Stimulated activated CD8-positive, alpha-beta memory T cell treated with anti-CD3 and anti-CD28 coated beads, Interleukin-15, amount 100 ng/mL, for 1 hour (primary cell): Measurements from ENCODE around the gene CCNL2.
A peak's percentile ranks its signal among the peaks of the same experiment; 100 is the strongest.
"Not testable (repeated sequence)": the region's sequence is repeated elsewhere in the genome, so short reads cannot be mapped to it uniquely, and the experiment has no call there.

Experiments
- DNase-seq: peaks from one replicate; pipeline ENCODE4 v3.0.0-alpha.2; 2020; ENCODE audit warnings: low read depth

CCNL2 gene

GRCh38 chr1:1419813-1420653 lies 20.9 kb upstream of the CCNL2 start:
- no peak for DNase-seq

DNA sequence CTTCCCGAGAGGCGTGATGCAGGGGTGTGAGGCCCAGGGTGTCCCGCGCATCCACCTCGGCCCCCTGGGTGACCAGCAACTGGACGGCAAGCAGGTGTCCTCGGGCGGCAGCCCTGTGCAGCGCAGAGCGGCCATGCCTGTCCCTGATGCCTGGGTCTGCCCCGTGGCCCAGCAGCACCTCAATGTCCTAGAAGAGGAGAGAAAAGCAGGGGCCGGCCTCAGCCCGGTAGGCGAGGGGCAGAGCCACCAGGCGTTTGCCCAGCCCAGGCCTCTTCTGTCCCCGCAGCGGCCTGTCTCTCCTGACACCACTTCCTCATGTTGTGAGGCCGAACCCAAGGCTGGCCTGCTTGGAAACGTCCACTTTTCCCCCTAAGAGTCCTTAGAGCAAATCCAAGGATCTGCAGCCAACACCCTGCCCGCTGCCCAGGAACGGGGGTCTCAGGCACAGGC lies 20.3 kb upstream of the CCNL2 start:
- no peak for DNase-seq

DNA sequence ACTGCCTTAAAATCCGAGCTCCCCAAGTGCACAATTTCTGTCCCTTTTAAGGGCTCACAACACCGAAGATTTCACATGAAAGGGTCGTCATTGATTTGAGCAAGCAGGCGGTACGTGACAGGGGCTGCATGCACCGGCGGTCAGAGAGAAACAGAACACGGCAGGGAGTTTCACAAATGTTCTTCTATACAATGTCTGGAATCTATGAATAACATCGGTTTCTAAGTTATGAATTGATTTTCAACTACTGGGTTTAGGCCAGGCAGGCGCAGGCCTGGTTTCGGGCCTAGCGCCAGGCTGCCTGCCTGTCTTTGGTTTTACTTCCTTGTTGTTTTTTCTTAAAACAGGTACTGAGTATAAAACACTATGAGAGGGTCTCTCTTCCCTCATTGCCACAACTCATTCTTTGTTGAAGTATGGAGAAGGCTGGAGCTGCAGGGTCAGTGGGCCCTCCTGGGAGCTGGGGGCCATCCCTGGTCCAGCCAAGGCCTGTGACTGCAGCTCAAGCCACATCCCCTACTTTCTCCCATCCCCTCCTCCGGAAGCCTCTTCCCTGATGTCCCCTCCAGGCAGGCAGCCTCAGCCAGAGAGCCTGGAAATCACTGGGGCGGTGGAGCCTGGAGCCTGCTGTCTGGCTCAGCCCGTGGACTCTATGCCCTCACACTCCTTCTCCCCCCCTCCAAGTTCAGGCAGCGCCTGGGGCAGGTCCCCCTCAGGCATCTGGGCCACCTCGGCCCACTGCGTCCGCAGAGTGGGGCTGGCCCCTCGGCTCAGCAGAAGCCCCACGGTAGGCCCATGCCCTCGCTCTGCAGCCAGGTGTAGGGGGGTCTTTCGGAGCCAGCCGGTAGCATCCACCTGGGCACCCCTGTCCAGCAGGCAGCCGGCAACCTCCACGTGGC lies 19.6 kb upstream of the CCNL2 start:
- DNase-seq = no peak

DNA sequence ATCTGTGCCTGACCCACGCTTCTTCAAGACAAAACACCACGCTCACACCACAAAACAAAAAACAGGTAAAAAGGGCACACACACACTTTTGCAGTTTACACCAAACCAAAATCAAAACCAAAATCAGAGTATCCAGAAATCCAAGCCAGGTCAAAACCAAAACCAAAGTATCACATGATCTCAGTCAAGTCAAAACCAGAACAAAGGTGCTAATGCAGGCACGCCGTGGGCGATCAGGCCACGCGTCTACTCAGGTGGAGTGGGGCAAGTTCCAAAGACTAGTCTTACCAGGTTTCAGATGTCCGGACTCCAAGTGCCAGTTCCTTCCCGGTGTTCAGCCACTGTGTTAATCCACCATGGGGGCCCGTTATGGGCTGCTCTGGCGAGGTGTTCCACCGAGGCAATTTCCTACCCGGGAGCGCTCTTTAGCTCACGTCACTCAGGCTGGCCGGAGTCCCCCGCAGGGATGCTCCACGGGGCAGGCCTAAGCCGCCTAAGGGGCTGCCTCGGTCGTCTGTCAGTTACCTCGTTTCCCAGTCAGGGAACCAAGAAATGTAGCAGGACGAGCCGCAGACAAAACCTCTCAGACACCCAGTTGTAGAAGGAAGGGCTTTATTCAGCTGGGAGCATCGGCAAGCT lies 18.8 kb upstream of the CCNL2 start:
- DNase-seq = not testable (repeated sequence)

- not testable (repeated sequence) for DNase-seq
These were observed 18.3 kb upstream of the CCNL2 start for GRCh38 chr1:1417396-1417795.

GRCh38 chr1:1415751-1416150 lies 16.6 kb upstream of the CCNL2 start:
- DNase-seq = no peak

DNA sequence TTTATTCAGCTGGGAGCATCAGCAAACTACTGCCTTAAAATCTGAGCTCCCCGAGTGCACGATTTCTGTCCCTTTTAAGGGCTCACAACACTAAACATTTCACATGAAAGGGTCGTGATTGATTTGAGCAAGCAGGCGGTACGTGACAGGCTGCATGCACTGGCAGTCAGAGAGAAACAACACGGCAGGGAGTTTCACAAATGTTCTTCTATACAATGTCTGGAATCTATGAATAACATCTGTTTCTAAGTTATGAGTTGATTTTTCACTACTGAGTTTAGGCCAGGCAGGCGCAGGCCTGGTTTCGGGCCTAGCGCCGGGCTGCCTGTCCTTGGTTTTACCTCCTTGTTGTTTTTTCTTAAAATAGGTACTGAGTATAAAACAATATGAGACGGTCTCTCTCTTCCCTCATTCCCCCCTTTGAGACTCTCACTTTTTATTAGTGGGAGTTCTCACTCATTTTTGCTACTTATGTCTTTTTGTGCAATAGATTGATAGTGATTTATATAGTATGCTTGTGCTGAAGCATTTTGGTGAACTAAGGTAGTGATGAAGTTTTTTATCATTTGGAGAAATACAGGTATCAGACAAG lies 13.3 kb upstream of the CCNL2 start:
- DNase-seq = not testable (repeated sequence)

DNA sequence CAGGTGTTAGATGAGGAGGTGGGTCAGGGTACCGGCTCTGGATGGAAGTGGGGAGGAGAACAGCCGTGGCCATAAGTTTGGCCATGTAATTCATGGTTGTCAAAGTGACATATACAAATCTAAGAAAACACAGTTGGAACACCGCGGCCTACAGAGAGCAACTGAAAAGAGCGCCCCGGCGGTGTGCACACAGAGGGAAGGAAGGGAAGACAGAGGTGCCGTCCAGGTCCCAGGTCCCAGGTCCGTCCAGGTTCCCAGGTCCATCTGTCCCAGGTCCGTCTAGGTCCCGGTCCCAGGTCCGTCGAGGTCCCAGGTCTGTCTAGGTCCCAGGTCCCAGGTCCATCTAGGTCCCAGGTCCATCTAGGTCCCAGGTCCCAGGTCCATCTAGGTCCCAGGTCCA lies 12.5 kb upstream of the CCNL2 start:
- no peak for DNase-seq

DNA sequence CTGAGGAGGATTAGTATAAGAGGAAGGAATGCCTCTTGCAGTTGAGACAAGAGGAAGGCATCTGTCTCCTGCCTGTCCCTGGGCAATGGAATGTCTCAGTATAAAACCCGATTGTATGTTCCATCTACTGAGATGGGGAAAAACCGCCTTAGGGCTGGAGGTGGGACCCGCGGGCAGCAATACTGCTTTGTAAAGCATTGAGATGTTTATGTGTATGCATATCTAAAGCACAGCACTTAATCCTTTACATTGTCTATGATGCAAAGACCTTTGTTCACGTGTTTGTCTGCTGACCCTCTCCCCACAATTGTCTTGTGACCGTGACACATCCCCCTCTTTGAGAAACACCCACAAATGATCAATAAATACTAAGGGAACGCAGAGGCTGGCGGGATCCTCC lies 11.1 kb upstream of the CCNL2 start:
- DNase-seq = not testable (repeated sequence)

- DNase-seq = no peak
These were observed 8.6 kb upstream of the CCNL2 start for GRCh38 chr1:1407636-1408318.

DNA sequence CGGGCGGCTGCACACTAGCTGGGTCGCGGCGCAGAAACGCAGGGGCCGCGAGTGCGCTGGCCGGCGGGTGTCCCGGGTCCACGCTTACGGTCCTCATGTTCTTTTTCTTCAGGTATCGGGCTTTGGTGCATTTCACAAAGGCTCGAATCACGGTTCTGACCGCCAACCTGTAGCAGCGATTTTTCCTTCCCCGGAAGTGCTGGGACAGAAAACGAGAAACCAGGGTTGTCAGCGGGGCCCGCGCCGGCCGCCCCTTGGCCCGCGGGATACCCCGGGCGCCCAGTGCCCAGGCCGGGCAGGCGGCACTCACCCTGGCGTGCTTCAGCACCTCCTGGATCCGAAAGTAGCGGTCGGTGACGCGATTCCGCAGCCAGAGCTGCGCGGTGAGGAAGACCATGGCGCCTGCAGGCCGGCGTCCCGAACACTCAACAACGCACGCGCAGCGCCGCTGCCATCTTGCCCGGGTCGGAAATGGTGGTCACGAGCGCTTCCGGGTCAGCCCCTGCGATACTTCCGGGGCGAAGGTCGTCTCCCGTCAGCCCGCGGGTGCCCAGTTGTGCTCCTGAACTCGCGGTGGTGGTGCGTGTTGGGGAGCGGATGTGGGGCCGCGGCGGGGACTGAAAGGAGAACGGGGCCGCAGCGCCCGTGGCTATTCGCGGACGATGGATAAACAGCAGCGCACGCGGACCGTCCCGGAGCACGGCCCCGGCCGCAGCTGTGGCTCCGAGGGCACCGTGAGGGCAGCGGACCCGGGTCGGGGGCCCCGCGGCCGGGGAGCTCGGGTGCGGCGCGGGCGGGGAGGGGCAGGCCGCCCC lies 7.9 kb upstream of the CCNL2 start, which contains the start of gene MRPL20:
MRPL20 (minus strand) TSS at position 473 of the 815 bp plus-strand sequence; CDS start at position 397, 76 bp downstream.
- DNase-seq = peak; percentile 89

GRCh38 chr1:1406101-1406820 lies 7.1 kb upstream of the CCNL2 start:
- no peak for DNase-seq

DNA sequence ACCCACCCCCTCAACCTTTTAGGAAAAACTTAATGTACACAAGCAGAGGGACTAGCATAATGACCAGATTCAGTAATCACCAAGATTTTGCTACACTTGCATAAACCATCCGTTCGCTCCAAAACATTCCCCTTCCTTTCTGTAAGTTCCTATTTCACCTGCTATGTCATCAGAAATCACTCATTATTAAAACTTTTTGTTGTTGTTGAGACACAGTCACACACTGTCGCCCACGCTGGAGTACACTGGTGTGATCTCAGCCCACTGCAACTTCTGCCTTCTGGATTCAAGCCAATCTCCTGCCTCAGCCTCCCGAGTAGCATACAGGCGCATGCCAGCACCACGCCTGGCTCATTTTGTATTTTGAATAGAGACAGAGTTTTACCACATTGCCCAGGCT lies 4.5 kb upstream of the CCNL2 start:
- DNase-seq = no peak

- not testable (repeated sequence) for DNase-seq
These were observed 3.8 kb upstream of the CCNL2 start for GRCh38 chr1:1402901-1403392.

DNA sequence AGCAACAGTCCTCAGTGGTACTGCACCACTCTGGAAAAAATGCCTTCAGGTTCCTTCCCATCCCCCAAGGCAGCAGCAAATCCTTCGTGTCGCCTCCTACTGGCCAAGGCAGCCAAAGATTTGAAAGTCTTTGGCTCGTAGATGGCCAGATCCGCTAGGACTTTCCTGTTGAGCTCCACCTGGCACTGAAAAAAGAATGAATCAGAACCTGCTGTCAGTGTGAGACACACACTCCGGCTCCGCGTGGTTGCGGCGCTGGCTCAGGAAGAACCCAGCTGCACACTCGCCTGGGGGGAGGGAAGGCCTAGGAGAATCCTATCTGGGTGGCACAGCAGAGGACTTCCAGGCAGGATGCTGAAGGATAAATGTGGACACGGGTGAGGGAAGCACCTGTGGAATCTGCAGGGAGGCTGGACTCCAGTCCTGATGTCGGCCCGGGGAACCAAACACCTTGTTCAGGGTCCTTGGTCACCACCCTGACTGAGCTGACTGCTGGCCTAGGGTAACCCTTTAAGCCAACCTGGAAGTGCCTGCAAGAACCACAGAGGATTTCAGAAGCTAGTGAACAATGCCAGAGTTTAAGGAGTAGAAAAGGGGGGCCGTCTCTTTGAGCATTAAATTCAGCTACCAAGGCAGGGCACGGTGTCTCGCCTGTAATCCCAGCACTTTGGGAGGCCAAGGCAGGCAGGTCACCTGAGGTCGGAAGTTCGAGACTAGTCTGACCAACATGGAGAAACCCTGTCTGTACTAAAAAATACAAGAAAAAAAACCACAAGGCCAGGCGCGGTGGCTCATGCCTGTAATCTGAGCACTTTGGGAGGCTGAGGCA lies 3.2 kb upstream of the CCNL2 start:
- DNase-seq = no peak

DNA sequence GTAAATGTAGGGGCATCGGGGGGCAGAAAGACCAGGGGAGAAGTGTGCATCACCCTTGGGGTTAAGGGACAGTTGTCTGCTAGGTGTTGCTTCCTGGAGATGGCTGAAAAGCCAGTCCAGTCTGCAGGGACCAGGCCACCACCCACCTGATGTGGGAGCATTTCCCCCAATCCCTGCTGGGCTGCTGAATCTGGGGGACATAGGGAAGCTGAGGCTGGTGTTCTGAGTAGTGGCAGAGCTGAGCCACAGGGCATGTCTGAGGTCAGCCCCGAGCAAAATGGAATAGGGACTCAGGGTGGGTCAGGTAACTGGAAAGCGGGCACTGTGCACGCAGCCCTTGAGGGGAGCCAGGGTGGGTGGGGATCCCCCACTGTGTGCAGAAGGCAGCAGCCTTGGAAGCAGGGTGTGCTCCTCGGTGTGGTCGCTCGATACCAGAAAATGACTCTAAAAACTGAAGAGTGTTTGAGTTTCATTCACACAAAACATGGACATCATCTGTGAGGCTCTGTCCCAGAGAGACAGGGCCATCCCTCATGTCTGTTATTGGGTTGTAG lies 2.4 kb upstream of the CCNL2 start:
- no peak for DNase-seq

GRCh38 chr1:1400576-1401456 lies 1.7 kb upstream of the CCNL2 start:
- no peak for DNase-seq
